GM12864 (cell line): ENCODE data around the gene CFAP61.

Experiments used
- DNase-seq: peaks from one replicate; pipeline ENCODE4 v3.0.0-alpha.2; 2011; ENCODE audit warnings: low read depth
- H3K4me3 ChIP-seq: 2 replicates; pipeline ENCODE4 v1.5.1; 2011; ENCODE audit warnings: mild to moderate bottlenecking, low read depth, low read length, control low read depth
- CTCF ChIP-seq: IDR thresholded peaks from 2 replicates; pipeline ENCODE4 v1.5.1; 2011; ENCODE audit warnings: low read depth, mild to moderate bottlenecking, moderate library complexity, low read length, control low read depth, inconsistent platforms; ENCODE audit errors: missing control alignments

CFAP61 gene

GRCh38 chr20:20063941-20064702, 11.8 kb downstream of the CFAP61 start:
- no peak for TF ChIP-seq CTCF
- H3K4me3 ChIP-seq, result no peak overlapping the region
- DNase-seq, result no peak

- DNase-seq, result no peak
- no peak for TF ChIP-seq CTCF
- H3K4me3 ChIP-seq, result no peak overlapping the region
These were observed 13.0 kb downstream of the CFAP61 start for GRCh38 chr20:20065361-20065760.

- no peak overlapping the region for H3K4me3 ChIP-seq
- DNase-seq, result no peak
- TF ChIP-seq CTCF, result no peak
These were observed 18.8 kb downstream of the CFAP61 start for GRCh38 chr20:20070871-20071726.

- no peak for DNase-seq
- no peak overlapping the region for H3K4me3 ChIP-seq
- TF ChIP-seq CTCF, result no peak
These were observed 21.6 kb downstream of the CFAP61 start for GRCh38 chr20:20073801-20074371.

GRCh38 chr20:20075032-20075431, 22.7 kb downstream of the CFAP61 start:
- H3K4me3 ChIP-seq, result no peak overlapping the region
- no peak for DNase-seq
- no peak for TF ChIP-seq CTCF

GRCh38 chr20:20076297-20077065, 24.1 kb downstream of the CFAP61 start:
- no peak for DNase-seq
- TF ChIP-seq CTCF, result no peak
- no peak overlapping the region for H3K4me3 ChIP-seq
